NCI-H526 (cell line): Measurements from ENCODE around the gene VILL.
A peak's percentile ranks its signal among the peaks of the same experiment; 100 is the strongest.

Experiments used
- DNase-seq, 2 experiments: peaks; one replicate each; lab custom pipeline; 2025; lab: John Stamatoyannopoulos, UW

VILL gene

DNA sequence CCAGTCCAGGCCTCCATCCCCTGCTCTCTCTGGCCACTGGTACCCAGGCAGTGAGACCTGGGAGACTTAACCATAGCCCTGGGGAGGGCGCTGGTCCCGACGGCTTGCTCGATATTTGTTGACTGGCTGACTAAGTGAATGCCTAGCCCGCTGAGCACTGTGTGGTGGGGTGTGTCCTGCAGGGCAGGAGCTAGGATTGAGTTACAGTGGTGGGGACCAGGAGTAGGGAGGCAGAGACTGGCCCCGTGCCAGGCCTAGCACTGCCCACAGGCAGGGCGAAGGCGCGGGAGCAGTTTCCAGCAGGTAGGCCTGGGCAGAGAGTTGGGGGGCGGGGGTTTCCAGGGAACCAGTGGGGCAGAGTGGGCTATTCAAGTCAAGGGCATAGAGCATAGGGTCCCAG is at the start of gene VILL:
Gene VILL, plus strand, starts transcription at position 260 of the 400 bp plus-strand sequence. CDS start 2,887 bp downstream, outside the sequence.
- DNase-seq, result no peak

- no peak for DNase-seq
These were observed 48.7 kb upstream of the VILL start for GRCh38 chr3:37941608-37942508.

DNA sequence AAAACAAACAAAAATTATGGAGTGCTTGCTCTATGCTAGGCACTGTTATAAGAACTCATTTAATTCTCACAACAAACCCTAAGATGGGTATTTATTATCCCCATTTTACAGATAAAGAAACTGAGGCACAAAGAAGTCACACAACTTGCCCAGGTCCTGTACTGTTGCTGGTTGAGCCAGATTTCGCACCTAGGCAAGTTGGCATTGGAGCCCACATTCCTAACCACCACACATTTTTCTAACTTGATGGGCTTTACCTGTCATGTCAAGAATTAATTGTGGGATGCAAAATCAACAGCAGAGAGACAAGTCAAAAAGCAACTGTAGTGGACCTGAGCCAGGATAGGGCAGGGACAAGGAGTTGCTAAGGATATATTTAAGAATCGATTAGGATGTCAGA is 47.9 kb upstream of the VILL start:
- no peak for DNase-seq

DNA sequence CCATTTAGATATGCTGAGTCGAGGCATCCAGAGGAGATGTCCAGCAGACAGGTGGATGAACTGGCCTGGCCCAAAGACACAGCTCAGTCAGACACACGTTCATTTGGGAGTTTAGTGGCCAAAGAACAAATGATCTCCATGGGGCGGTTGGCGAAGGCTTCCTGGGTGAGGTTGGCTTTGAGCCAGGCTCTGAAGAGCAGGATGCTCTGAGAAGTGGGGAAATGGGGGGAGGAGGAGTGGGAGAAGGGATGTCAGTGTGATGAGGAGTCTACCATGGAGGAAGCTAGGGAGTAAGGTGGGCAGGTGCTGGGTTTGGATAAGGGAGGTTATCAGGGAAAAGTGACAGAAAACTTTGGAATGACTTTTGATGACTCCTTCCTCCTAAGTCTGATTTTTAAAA is 47.5 kb upstream of the VILL start:
- no peak for DNase-seq

GRCh38 chr3:37943631-37944314 is 46.8 kb upstream of the VILL start:
- DNase-seq, result no peak

- DNase-seq, result no peak
These were observed 46.2 kb upstream of the VILL start for GRCh38 chr3:37944391-37944842.

DNA sequence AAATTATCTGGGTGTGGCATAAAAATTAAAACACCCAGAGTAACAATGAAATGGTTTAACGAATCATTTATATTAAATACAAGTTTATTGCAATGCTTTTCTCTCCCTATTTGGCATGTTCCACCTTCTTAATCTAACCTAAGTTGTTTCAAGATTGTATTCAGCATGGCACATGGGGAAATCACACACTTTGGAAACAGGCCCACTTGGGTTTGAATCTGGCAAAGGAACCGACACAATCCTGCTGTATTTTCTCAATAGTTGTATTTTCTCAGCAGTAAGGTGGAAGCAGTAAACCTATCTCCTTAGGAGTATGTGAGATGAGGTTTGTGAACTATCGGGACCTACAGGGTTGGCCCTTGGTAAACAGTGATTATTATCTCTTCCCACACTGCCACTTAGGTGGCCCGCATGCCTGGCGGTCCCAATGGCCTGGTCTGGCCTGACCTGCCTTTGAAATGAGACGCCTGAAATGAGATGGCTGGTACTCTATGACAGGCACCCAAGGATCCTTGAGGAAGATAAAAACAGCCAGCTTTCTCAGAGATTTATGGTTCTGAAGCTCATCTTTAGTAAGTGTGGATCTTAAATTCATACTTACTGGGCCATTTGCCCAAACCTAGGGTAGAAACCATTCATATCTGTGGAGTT is 45.3 kb upstream of the VILL start:
- DNase-seq, result no peak

DNA sequence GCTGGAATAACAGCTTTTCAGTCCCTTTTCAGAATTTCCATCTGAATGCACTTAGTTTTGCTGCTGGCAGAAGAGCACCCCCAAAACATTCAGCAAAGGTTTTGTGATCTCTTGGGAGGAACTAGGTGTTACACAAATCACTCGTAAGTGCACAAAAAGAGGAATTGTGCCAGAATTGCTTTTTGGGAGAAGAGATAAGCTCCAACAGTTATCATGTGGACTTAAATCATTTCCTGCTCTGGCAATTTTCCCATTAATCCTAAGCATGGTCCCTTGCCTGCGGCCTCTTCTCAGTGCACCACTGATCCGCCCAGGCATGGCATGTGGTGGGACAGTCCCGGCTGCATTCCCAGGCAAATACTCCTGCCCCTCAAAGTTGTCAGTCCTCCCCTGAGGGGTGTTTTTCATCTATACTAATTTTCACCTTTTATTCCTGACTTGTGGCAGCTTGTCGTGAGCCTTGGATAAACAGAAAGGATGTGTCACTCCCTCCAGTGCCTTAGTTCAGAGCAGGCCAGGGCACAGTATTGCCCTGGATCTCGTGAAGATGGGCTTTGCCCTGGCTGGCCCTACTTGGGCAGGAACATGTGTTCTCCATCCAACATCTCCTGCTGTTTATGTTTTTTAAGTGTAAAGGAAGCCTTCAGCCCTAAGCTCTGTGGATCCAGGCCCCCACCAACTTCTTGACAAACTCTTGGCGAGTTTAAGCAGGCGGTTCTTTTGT is 44.6 kb upstream of the VILL start:
- DNase-seq, result no peak

DNA sequence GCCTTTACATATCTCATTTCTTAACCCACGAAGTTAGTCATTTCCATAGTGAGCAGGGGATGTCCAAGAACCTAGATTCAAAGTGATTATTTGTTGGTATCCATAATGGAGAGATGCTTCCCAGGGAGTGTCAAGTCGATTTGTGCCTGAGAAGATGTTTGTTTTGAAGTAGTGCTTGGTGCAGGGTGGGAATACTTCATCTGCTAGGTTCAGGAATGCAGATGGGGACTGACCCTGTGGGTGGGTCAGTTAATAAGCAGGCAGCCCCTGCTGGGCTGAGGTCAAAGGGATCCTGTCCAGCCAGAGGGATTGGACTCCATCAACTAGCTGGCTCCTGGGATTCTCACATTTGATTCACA is 44.1 kb upstream of the VILL start:
- DNase-seq, result no peak

DNA sequence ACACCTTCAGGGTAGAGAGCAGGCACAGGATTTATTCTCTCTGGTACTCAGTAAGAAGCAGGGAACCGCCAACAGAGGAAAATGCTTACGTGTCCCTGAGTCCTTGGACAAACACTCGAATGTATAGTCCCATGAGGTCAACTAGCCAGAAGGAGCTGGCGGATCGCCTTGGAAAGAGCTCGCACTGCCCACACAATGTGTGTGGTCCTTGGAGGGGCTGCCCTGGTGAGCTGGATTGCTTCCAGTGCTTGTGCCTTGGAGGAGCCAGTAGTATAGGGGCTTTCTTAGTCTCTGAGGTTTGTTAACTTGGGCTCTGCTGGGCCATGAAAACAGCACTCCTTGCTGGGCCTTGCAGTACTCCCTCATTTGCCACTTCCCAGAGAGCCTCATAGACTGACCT is 40.7 kb upstream of the VILL start:
- DNase-seq, result no peak

- no peak for DNase-seq
These were observed 38.0 kb upstream of the VILL start for GRCh38 chr3:37952564-37952963.

DNA sequence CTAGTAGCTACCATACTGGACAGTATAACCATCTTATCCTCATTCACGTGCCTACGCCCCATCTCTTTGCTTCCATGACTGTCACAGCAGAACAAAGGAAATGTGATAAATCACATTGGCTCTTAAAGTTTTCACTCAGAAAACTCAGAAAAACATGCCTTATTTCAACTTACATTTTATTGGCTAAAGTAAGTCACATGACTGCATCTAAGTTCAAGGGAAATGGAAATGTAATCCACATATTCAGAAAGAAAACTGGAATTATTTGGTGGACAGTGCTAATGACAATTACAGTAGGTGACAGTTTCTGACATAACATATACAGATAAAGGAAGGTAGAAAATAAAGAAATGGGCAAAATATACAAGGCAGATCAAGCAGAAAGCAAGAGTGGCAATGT is 37.4 kb upstream of the VILL start:
- DNase-seq, result no peak

DNA sequence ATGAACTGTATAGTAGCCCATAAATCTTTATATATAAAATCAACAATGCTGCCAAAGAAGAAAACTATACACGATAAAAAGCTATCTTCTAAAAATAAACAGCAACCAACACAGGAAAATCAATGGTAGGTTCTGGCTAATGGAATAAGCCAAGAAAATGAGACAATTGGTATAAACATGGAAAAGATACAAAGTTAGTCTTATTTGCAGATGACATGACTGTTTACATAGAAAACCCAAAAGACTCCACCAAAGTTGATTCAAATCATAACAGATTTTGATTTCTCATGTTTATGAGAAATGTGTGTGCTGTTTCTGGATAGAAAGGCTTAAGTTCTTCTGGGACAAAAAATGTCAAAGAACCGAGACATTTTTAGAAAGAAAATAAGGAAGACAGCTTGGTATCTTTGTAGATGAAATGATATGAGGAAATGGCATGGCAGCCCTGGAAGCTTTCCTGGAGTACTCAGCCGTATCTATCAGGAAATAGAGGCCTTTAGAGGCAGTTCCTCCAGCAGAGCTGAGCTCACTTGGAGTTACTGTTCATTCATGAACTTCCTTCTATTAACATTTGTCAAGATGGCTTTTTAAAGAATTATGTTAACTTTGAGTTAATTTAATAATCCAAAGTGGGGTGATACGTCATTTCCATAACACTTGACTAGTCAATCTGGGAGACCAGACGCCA is 36.7 kb upstream of the VILL start:
- DNase-seq, result no peak

DNA sequence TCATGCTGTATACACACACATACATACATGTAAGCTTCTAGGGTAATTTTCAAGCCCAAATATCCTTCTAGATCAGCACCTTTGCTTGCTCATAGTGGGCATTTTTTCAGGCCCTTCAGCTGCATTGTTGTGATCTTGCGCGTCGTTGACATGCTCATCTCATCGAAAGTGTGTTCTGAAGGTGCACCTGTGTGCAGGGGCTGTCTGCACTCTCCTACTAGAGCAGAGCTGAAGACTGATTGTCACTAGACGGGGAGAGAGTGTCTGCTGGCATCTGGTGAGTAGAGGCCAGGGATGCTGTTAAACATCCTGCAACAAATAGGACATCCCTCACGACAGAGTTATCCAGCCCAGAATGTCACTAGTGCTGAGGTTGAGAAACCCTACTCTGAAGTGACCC is 35.7 kb upstream of the VILL start:
- DNase-seq, result no peak

DNA sequence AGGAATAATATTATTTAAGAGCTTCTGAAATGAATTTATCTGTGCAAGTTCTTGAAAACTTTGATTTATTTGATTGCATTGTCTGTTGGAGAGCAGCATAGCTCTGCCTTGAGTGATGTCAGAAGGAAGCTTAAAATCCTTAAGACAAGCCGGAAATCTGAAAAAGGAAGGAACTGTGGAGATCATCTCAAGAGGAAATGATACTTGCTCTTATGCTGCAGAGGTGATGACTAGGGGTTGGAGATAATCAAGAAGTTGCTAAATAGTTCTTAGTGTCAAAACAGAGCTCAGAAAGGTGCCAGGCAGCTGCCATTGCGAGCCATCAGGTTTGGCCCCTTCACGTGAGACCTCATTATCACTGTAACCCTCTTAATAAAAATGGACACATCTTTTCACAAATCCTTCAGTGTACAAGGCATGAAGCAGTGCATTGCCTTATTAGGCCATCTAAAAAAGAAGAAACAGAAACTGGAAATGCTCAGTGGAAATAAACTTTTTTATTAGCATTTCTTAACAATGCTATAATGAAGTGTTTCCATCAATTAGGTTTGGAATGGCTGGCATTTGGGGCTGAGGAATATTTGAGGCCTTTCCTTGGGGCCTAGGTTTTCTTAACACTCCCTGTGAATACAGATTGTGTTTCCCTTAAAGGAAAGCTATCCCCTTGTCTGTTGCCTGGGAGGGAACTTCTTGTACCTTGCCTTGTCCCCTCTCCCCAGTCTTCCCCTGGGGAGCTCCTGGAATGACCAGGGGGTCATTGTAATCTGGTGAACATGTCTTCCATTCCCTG is 34.5 kb upstream of the VILL start:
- no peak for DNase-seq

DNA sequence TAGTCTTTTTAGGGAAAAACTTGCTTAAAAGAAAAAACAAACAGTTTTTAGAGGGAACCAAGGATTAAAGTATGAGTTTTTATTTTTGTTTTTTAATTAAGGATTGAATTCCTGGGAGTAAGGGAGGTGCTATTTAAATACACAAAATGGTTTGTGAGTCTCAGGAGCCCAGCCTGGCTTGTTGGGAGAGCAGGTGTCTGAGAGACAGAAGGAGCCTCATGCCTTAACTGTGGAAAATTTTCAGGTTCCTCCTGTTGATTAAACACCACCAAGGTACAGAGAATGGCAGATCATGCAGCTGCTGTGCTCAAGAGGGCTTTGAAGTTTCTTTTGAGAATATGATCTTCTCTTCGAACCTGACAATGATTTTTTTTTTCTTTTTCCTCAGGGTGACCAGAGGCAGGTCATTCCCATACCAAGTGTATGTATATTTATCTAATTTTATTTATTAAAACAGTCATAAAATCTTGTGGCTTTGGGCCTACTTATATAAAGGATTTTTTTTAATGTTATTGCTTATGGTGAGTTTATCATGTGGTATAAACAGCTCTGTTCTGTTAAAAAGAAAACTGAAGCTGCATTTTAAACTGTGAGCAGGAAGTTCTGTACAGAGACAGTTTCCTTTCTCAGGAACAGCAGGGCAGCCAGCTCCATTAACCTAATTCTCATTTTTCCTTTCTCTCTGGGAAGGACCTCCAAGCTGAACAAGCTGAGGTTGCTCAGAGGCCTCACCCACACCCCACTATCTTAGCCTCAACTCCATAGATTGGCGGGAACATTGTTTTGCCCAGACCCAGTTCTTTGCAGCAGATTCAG is 33.7 kb upstream of the VILL start:
- no peak for DNase-seq

- no peak for DNase-seq
These were observed 33.0 kb upstream of the VILL start for GRCh38 chr3:37957539-37957936.

GRCh38 chr3:37961622-37962431 is 28.8 kb upstream of the VILL start:
- DNase-seq, result no peak

GRCh38 chr3:37963016-37963415 is 27.6 kb upstream of the VILL start:
- peak in 1 of 2 experiments; percentile 36 for DNase-seq
